Neuronal stem cell (in vitro differentiated cells): ENCODE data around the gene SLC6A13.

Source experiments
- DNase-seq: peaks from one replicate; pipeline ENCODE4 v3.0.0-alpha.2; 2013; ENCODE audit warnings: low spot score
- H2AFZ ChIP-seq: one replicate; pipeline ENCODE4 v1.6.1; 2013; ENCODE audit warnings: mild to moderate bottlenecking, low read length, inconsistent platforms
- H2AK5ac ChIP-seq: 2 replicates; pipeline ENCODE4 v1.6.1; 2013; ENCODE audit warnings: low read depth, mild to moderate bottlenecking, inconsistent platforms, low read length, moderate library complexity, mixed read lengths
- H2BK120ac ChIP-seq: 2 replicates; pipeline ENCODE4 v1.6.1; 2013; ENCODE audit warnings: low read depth, mild to moderate bottlenecking, inconsistent platforms, low read length, moderate library complexity, mixed read lengths
- H2BK12ac ChIP-seq: one replicate; pipeline ENCODE4 v1.6.1; 2013; ENCODE audit warnings: low read length, inconsistent platforms
- H2BK15ac ChIP-seq: 2 replicates; pipeline ENCODE4 v1.6.1; 2013; ENCODE audit warnings: mild to moderate bottlenecking, low read length, inconsistent platforms, mixed read lengths
- H2BK5ac ChIP-seq: one replicate; pipeline ENCODE4 v1.6.1; 2013; ENCODE audit warnings: inconsistent platforms, mild to moderate bottlenecking, low read length, moderate library complexity
- H3K14ac ChIP-seq: one replicate; pipeline ENCODE4 v1.6.1; 2013; ENCODE audit warnings: low read length, inconsistent platforms
- H3K18ac ChIP-seq: 2 replicates; pipeline ENCODE4 v1.6.1; 2013; ENCODE audit warnings: low read length, inconsistent platforms
- H3K23ac ChIP-seq: 2 replicates; pipeline ENCODE4 v1.6.1; 2013; ENCODE audit warnings: low read depth, mild to moderate bottlenecking, mixed read lengths, low read length, inconsistent platforms; ENCODE audit not compliant: poor library complexity
- H3K27ac ChIP-seq: replicated peaks from 3 replicates; pipeline ENCODE4 v1.5.1; 2013; ENCODE audit warnings: low read length, inconsistent platforms
- H3K27me3 ChIP-seq, 3 experiments: 2 replicates each; pipeline ENCODE4 v1.6.1; 2013; ENCODE audit warnings: low read length in 3 of 3, mild to moderate bottlenecking in 2 of 3, inconsistent platforms in 1 of 3, low read depth in 1 of 3, mixed read lengths in 1 of 3, moderate library complexity in 1 of 3; ENCODE audit not compliant: control insufficient read depth in 3 of 3, insufficient read depth in 3 of 3
- H3K36me3 ChIP-seq, 2 donors: replicated peaks in 1 of 2; 2 replicates each; pipeline ENCODE4 v1.6.1; 2013; ENCODE audit warnings: low read length in 2 of 2; ENCODE audit not compliant: control insufficient read depth in 2 of 2, insufficient read depth in 2 of 2
- H3K4ac ChIP-seq: 2 replicates; pipeline ENCODE4 v1.6.1; 2013; ENCODE audit warnings: inconsistent platforms, mild to moderate bottlenecking, low read length, moderate library complexity
- H3K4me1 ChIP-seq, 2 donors: 1 replicate in 1 of 2; 2 replicates in 1 of 2; pipeline ENCODE4 v1.6.1; 2013; ENCODE audit warnings: low read length in 2 of 2, low read depth in 1 of 2; ENCODE audit not compliant: control insufficient read depth in 2 of 2, insufficient read depth in 1 of 2
- H3K4me2 ChIP-seq: one replicate; pipeline ENCODE4 v1.6.1; 2013; ENCODE audit warnings: mild to moderate bottlenecking, low read length, inconsistent platforms; ENCODE audit not compliant: insufficient read depth, poor library complexity, severe bottlenecking
- H3K4me3 ChIP-seq, 2 donors: 2 replicates each; pipeline ENCODE4 v1.5.1; 2013; ENCODE audit warnings: low read length in 2 of 2, mild to moderate bottlenecking in 2 of 2, inconsistent platforms in 1 of 2, moderate library complexity in 1 of 2
- H3K79me1 ChIP-seq: one replicate; pipeline ENCODE4 v1.6.1; 2013; ENCODE audit warnings: low read depth, mild to moderate bottlenecking, inconsistent platforms, low read length, moderate library complexity
- H3K9ac ChIP-seq: one replicate; pipeline ENCODE4 v1.6.1; 2013; ENCODE audit warnings: mild to moderate bottlenecking, low read depth, low read length, inconsistent platforms; ENCODE audit not compliant: poor library complexity
- H3K9me3 ChIP-seq, 2 donors: replicated peaks in 1 of 2; 2 replicates each; pipeline versions ENCODE3 to v1.6.1; 2013; ENCODE audit warnings: low read length in 2 of 2, mild to moderate bottlenecking in 2 of 2, inconsistent platforms in 1 of 2, low read depth in 1 of 2, mixed read lengths in 1 of 2, moderate library complexity in 1 of 2; ENCODE audit not compliant: control insufficient read depth in 2 of 2, insufficient read depth in 1 of 2
- H4K8ac ChIP-seq: one replicate; pipeline ENCODE4 v1.6.1; 2013; ENCODE audit warnings: low read depth, mild to moderate bottlenecking, inconsistent platforms, low read length, moderate library complexity
- H4K91ac ChIP-seq: one replicate; pipeline ENCODE4 v1.6.1; 2013; ENCODE audit warnings: low read length, low read depth, mild to moderate bottlenecking, inconsistent platforms; ENCODE audit not compliant: poor library complexity
- WGBS, 2 donors: extraction: QIAGEN DNeasy Blood & Tissue Kit; methylation state at CpG; one replicate each; pipeline ENCODE4 v1.1.7; 2013; ENCODE audit warnings: missing lambda C conversion rate in 2 of 2, mixed read lengths in 1 of 2; ENCODE audit not compliant: insufficient read length in 2 of 2, insufficient replicate concordance in 1 of 2; ENCODE audit errors: extremely low coverage in 2 of 2; 5-methylcytosine and 5-hydroxymethylcytosine counted together

The SLC6A13 gene

DNA sequence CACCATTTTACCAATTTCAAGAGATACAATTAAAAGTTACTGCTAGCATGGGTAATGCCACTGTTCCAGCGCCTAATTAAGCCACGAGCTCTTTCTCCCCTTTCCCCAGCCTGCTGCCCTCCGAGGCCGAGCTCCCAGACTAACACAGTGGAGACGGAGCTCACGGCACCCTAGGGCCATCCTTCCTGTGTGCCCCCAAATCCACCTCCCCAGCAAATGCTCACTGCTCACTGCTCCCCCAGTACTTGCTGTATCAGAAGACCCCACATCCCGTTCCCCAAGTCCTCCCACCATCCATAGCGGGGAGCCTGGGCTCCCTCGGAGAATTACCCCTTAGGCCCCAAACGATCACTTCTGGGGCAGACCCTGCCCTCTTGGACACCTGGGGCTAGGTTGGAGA lies 91.4 kb downstream of the SLC6A13 start:
- Histone ChIP-seq H2BK15ac (peak overlapping the region; percentile 56), H2AFZ (no peak overlapping the region), H3K18ac (no peak overlapping the region), H2BK5ac (peak overlapping the region; percentile 29), H2AK5ac (peak overlapping the region; percentile 73), H3K4me2 (no peak overlapping the region), H3K79me1 (no peaks in the 10 kb centered on the region), H3K9me3 (no peaks in the 10 kb centered on the region), H3K36me3 (no peaks in the 10 kb centered on the region), H3K27ac (no peak overlapping the region), H4K91ac (no peak overlapping the region), H4K8ac (no peak overlapping the region), H2BK120ac (no peak overlapping the region), H3K27me3 (peaks cover 0 to 49% (median 0%) of the 10 kb centered on the region in 3 experiments), H3K4me1 (peaks cover 5 to 33% of the 10 kb centered on the region in 2 donors), H3K4me3 (no peak overlapping the region), H3K9ac (peak overlapping the region; percentile 65), H3K23ac (peak overlapping the region; percentile 49), H3K4ac (no peak overlapping the region), H3K14ac (no peak overlapping the region), H2BK12ac (no peak overlapping the region)
- no peak for DNase-seq
- WGBS, 2 donors, result no CpG with 5 or more reads among the region's 10 CpGs
